Esophagus muscularis mucosa (tissue), 4 donors: ENCODE data around the gene PFDN1.

ENCODE experiments used
- EP300 ChIP-seq: sonication (generic); formaldehyde crosslinking; IDR thresholded peaks from one replicate; pipeline ENCODE4 v1.6.1; 2017; ENCODE audit warnings: antibody characterized with exemption
- POLR2A ChIP-seq: fragments of 450-650 bp; IDR thresholded peaks from one replicate; pipeline ENCODE4 v1.6.1; 2017; ENCODE audit warnings: antibody characterized with exemption, moderate library complexity, mild to moderate bottlenecking, low read depth
- POLR2AphosphoS5 ChIP-seq, 2 donors: sonication (generic); formaldehyde crosslinking; IDR thresholded peaks; one replicate each; pipeline ENCODE4 v1.6.1; 2017; ENCODE audit warnings: antibody characterized with exemption in 2 of 2
- TF ChIP-seq, protein P1 (sequence below), 3 experiments: fragments of 200-600 bp in 2 of 3; fragments of 450-650 bp in 1 of 3; sonication (generic) in 2 of 3; IDR thresholded peaks; one replicate each; pipeline ENCODE4 v1.5.1; 2017 to 2019; ENCODE audit warnings: antibody characterized with exemption in 3 of 3, mild to moderate bottlenecking in 2 of 3, moderate library complexity in 1 of 3

DNA sequence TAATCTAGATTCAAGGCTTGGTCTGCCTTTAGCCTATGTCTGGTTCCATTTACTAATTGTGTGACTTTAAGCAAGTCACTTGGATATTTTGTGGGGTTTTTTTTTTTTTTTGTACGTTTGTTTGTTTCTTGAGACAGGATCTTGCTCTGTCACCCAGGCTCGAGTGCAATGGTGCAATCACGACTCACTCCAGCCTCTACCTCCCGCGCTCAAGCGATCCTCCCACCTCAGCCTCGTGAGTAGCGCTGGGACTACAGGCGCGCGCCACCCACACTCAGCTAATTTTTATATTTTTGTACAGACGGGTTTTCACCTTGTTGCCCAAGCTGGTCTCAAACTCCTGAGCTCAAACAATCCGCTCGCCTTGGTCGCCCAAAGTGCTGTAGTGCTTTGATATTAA is 1.1 kb upstream of the PFDN1 start:
- TF ChIP-seq, protein P1, sequence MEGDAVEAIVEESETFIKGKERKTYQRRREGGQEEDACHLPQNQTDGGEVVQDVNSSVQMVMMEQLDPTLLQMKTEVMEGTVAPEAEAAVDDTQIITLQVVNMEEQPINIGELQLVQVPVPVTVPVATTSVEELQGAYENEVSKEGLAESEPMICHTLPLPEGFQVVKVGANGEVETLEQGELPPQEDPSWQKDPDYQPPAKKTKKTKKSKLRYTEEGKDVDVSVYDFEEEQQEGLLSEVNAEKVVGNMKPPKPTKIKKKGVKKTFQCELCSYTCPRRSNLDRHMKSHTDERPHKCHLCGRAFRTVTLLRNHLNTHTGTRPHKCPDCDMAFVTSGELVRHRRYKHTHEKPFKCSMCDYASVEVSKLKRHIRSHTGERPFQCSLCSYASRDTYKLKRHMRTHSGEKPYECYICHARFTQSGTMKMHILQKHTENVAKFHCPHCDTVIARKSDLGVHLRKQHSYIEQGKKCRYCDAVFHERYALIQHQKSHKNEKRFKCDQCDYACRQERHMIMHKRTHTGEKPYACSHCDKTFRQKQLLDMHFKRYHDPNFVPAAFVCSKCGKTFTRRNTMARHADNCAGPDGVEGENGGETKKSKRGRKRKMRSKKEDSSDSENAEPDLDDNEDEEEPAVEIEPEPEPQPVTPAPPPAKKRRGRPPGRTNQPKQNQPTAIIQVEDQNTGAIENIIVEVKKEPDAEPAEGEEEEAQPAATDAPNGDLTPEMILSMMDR (IDR thresholded peaks at IDR 0.05) = no peak
- no peak for TF ChIP-seq POLR2A
- TF ChIP-seq POLR2AphosphoS5 (IDR thresholded peaks at IDR 0.05) = no peak
- TF ChIP-seq EP300 = no peak
